IMR-90 (cell line): ENCODE data around the gene TSGA10IP. TPM values are rescaled to one million over a fixed set of nuclear protein-coding genes. Genes with fewer than 3 reads are reported as not detected.

Experiments used
- ATAC-seq: fragments of 200-7000 bp; cut with Tn5 transposase; 2 replicates; pipeline ENCODE4 v1.9.1; 2020; ENCODE audit warnings: low read depth, mild to moderate bottlenecking, moderate library complexity
- BruUV-seq: library from RNA; stranded (reverse); fragments of 400-500 nt; replicated peaks from 2 replicates; lab custom pipeline; 2021; lab: Mats Ljungman, UMichigan
- CTCF ChIA-PET: fragments of 300-600 bp; formaldehyde crosslinking; extraction: SDS; loops from one replicate; lab custom pipeline; 2021; ENCODE audit warnings: antibody characterized with exemption; lab: Yijun Ruan, JAX
- POLR2A ChIA-PET: fragments of 300-600 bp; sonication (Branson Sonifier 250); formaldehyde crosslinking; loops from one replicate; lab custom pipeline; 2022; ENCODE audit warnings: antibody characterized with exemption; ENCODE audit not compliant: unreplicated experiment; lab: Charles Lee
- DNase-seq: peaks from one replicate; pipeline ENCODE4 v3.0.0; 2013
- H2AFZ ChIP-seq: replicated peaks from 2 replicates; pipeline ENCODE3; 2013; ENCODE audit warnings: low read length, mild to moderate bottlenecking; ENCODE audit not compliant: poor library complexity
- H2AK5ac ChIP-seq: 2 replicates; pipeline ENCODE4 v1.6.1; 2013; ENCODE audit warnings: low read depth, low read length, inconsistent platforms
- H2AK9ac ChIP-seq: replicated peaks from 2 replicates; pipeline ENCODE3; 2013; ENCODE audit warnings: mild to moderate bottlenecking, low read depth, low read length, moderate library complexity; ENCODE audit not compliant: poor library complexity
- H2BK120ac ChIP-seq: 2 replicates; pipeline ENCODE4 v1.6.1; 2013; ENCODE audit warnings: low read depth, low read length, inconsistent platforms
- H2BK15ac ChIP-seq: 3 replicates; pipeline ENCODE4 v1.6.1; 2013; ENCODE audit warnings: low read depth, low read length, inconsistent platforms
- H2BK20ac ChIP-seq: 2 replicates; pipeline ENCODE4 v1.6.1; 2013; ENCODE audit warnings: low read depth, mild to moderate bottlenecking, inconsistent platforms, low read length, moderate library complexity
- H2BK5ac ChIP-seq: 2 replicates; pipeline ENCODE4 v1.6.1; 2013; ENCODE audit warnings: mild to moderate bottlenecking, low read depth, low read length, inconsistent platforms; ENCODE audit not compliant: poor library complexity, severe bottlenecking
- H3K14ac ChIP-seq: replicated peaks from 2 replicates; pipeline ENCODE4 v1.6.1; 2013; ENCODE audit warnings: low read depth, low read length, inconsistent platforms
- H3K18ac ChIP-seq: 2 replicates; pipeline ENCODE4 v1.6.1; 2013; ENCODE audit warnings: low read depth, low read length, control low read depth
- H3K23ac ChIP-seq: 2 replicates; pipeline ENCODE4 v1.6.1; 2013; ENCODE audit warnings: low read depth, low read length, inconsistent platforms
- H3K27ac ChIP-seq: 2 replicates; pipeline ENCODE4 v1.5.1; 2013; ENCODE audit warnings: mild to moderate bottlenecking, control low read depth, low read length; ENCODE audit not compliant: insufficient read depth
- H3K27me3 ChIP-seq: 2 replicates; pipeline ENCODE4 v1.6.1; 2013; ENCODE audit warnings: low read length; ENCODE audit not compliant: control insufficient read depth, insufficient read depth
- H3K36me3 ChIP-seq: 2 replicates; pipeline ENCODE4 v1.6.1; 2013; ENCODE audit warnings: low read length, mixed read lengths; ENCODE audit not compliant: control insufficient read depth, insufficient read depth
- H3K4ac ChIP-seq: 2 replicates; pipeline ENCODE4 v1.6.1; 2013; ENCODE audit warnings: low read depth, low read length, inconsistent platforms
- H3K4me1 ChIP-seq: 2 replicates; pipeline ENCODE4 v1.6.1; 2013; ENCODE audit warnings: low read length, mixed read lengths; ENCODE audit not compliant: control insufficient read depth, insufficient read depth
- H3K4me2 ChIP-seq: 2 replicates; pipeline ENCODE4 v1.6.1; 2013; ENCODE audit warnings: low read depth, mild to moderate bottlenecking, control low read depth, low read length, moderate library complexity
- H3K4me3 ChIP-seq: 2 replicates; pipeline ENCODE4 v1.5.1; 2013; ENCODE audit warnings: low read depth, mild to moderate bottlenecking, control low read depth, low read length, moderate library complexity; ENCODE audit not compliant: insufficient read depth
- H3K56ac ChIP-seq: 2 replicates; pipeline ENCODE4 v1.6.1; 2013; ENCODE audit warnings: low read length, inconsistent platforms; ENCODE audit not compliant: insufficient read depth; ENCODE audit errors: extremely low read depth
- H3K79me1 ChIP-seq, 2 experiments: 2 replicates each; pipeline ENCODE4 v1.6.1; 2013; ENCODE audit warnings: low read length in 2 of 2, inconsistent platforms in 1 of 2, low read depth in 1 of 2
- H3K9ac ChIP-seq: 2 replicates; pipeline ENCODE4 v1.6.1; 2013; ENCODE audit warnings: low read depth, low read length, control low read depth
- H3K9me1 ChIP-seq: 2 replicates; pipeline ENCODE4 v1.6.1; 2013; ENCODE audit warnings: low read length, inconsistent platforms; ENCODE audit not compliant: insufficient read depth
- H3K9me3 ChIP-seq: 2 replicates; pipeline ENCODE4 v1.6.1; 2013; ENCODE audit warnings: low read length; ENCODE audit not compliant: control insufficient read depth, insufficient read depth
- H4K20me1 ChIP-seq: 2 replicates; pipeline ENCODE4 v1.6.1; 2013; ENCODE audit warnings: low read length, inconsistent platforms; ENCODE audit not compliant: insufficient read depth
- H4K5ac ChIP-seq: 2 replicates; pipeline ENCODE4 v1.6.1; 2013; ENCODE audit warnings: mild to moderate bottlenecking, low read depth, low read length, control low read depth
- H4K8ac ChIP-seq, 2 experiments: 2 replicates each; pipeline ENCODE4 v1.6.1; 2013; ENCODE audit warnings: low read depth in 2 of 2, low read length in 2 of 2, control low read depth in 1 of 2, inconsistent platforms in 1 of 2
- H4K91ac ChIP-seq: 2 replicates; pipeline ENCODE4 v1.6.1; 2013; ENCODE audit warnings: low read depth, low read length, inconsistent platforms; ENCODE audit not compliant: insufficient read depth
- CHD1 ChIP-seq: IDR thresholded peaks from 2 replicates; pipeline ENCODE4 v1.6.1; 2012; ENCODE audit warnings: low read depth, low read length, improper control_type of control experiment
- CTCF ChIP-seq: conservative IDR thresholded peaks from 2 replicates; pipeline ENCODE4 v1.5.1; 2012; ENCODE audit warnings: mild to moderate bottlenecking, low read depth, low read length, improper control_type of control experiment
- FOS ChIP-seq: fragments of 150-350 bp; IDR thresholded peaks from 2 replicates; pipeline ENCODE4 v1.6.1; 2016; ENCODE audit warnings: low read depth, low read length
- MAFK ChIP-seq: IDR thresholded peaks from 2 replicates; pipeline ENCODE4 v1.6.1; 2012; ENCODE audit warnings: low read depth, low read length, improper control_type of control experiment
- MAZ ChIP-seq: IDR thresholded peaks from 2 replicates; pipeline ENCODE4 v1.6.1; 2012; ENCODE audit warnings: low read depth, mild to moderate bottlenecking, low read length, improper control_type of control experiment, moderate library complexity, borderline replicate concordance
- MXI1 ChIP-seq: IDR thresholded peaks from 2 replicates; pipeline ENCODE4 v1.6.1; 2012; ENCODE audit warnings: low read depth, mild to moderate bottlenecking, low read length, moderate library complexity, borderline replicate concordance
- NFE2L2 ChIP-seq: fragments of 150-350 bp; IDR thresholded peaks from 2 replicates; pipeline ENCODE4 v1.6.1; 2016; ENCODE audit warnings: low read depth, mild to moderate bottlenecking, low read length
- POLR2A ChIP-seq: IDR thresholded peaks from 2 replicates; pipeline ENCODE4 v1.6.1; 2012; ENCODE audit warnings: mild to moderate bottlenecking, low read depth, low read length
- RFX5 ChIP-seq: IDR thresholded peaks from 2 replicates; pipeline ENCODE4 v1.8.0; 2012; ENCODE audit warnings: low read depth, mild to moderate bottlenecking, low read length, moderate library complexity
- SMC3 ChIP-seq: fragments of 150-350 bp; IDR thresholded peaks from 2 replicates; pipeline ENCODE4 v1.6.1; 2016; ENCODE audit warnings: low read depth, mild to moderate bottlenecking, antibody characterized with exemption, low read length, moderate library complexity
- WGBS, 2 experiments: methylation state at CpG; one replicate each; pipeline versions ENCODE4 v1.1.5 to v1.1.7; 2013; ENCODE audit warnings: missing lambda C conversion rate in 2 of 2; ENCODE audit not compliant: insufficient read length in 1 of 2; ENCODE audit errors: extremely low coverage in 2 of 2; 5-methylcytosine and 5-hydroxymethylcytosine counted together
- dilution Hi-C: fragments of 300-500 bp; cut with HindIII; formaldehyde crosslinking; loops from one replicate; pipeline ENCODE4 v1.14.3; 2018; ENCODE audit warnings: low sequenced_read_pairs; ENCODE audit not compliant: unreplicated experiment
- in situ Hi-C: fragments of 300-500 bp; cut with MboI; formaldehyde crosslinking; loops from 3 replicates; pipeline ENCODE4 v1.14.3; 2019; ENCODE audit warnings: low sequenced_read_pairs, inconsistent platforms, mixed read lengths
- intact Hi-C: fragments of 100-400 bp; cut with micrococcal nuclease; formaldehyde crosslinking; loops from 2 replicates; pipeline ENCODE4 v1.10.0; 2022
- polyA plus RNA-seq, 3 experiments: library from polyadenylated mRNA; depleted of rRNA; stranded (reverse); fragments of >200 nt; gene quantifications; 2 replicates each; pipeline ENCODE4 v1.2.3, GENCODE V29; 2012; ENCODE audit warnings: low replicate concordance in 1 of 3
- total RNA-seq: library from RNA; depleted of rRNA; stranded (reverse); fragments of >200 nt; gene quantifications from 2 replicates; pipeline ENCODE4 v1.2.3, GENCODE V29; 2012

TSGA10IP gene
- total and polyA plus RNA-seq, 2 of the 4 experiments (the other 2 are of a cell fraction), result 0.21 TPM; not detected in 1

DNA sequence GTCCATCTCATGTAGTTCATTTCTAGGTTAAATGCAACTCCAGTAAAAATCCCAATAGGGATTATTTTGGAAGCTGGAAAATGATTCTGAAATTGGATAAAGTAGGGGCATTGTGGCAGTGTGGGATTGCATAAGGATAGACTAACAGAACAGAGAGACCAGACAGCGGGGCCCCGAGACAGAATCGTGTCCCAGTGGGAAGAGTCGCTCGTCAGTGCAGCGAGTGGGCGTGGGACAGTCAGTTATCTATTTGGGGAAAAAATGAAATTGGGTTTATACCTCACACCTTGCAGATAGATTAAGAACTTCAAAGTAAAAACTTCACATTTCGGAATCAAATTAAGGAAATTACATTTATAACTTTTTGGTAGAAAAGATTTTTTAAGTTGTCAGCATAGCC, 26.8 kb downstream of the TSGA10IP start (continued):
- no peak for TF ChIP-seq CTCF

DNA sequence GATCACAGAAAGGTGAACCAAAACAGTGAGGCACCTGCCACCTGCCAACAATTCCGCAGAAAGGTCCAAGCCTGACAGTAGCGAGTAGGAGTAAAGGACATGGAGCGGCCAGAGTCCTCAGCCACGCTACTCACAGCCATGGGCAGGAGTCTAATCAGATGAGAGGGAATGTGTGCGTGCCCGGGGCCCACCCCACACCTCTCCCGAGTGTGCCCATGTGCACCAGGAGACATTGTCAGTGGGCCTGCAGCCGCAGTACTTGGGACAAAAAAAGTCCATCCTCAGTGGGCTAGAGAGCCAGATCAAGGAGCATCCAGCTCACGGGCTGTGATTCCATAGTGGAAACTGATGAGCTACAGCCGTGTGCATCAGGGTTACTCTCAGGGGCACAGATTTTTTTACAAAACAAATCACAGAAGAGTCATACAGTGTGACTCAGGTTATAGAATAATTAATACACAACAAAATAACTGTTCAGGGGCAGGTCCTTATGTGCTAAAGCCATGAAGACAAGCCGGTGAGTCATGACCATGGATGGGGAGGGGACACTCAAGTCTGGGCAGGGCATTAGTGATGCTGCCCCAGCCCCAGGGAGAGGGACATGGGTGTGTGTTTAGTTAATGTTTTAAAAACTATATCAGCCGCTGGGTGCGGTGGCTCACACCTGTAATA, 28.3 kb downstream of the TSGA10IP start:
- H2BK5ac ChIP-seq, result no peak overlapping the region
- no peaks in the 10 kb centered on the region for H3K27me3 ChIP-seq
- H4K8ac ChIP-seq, result no peak overlapping the region
- DNase-seq, result peak; percentile 76
- H3K18ac ChIP-seq, result no peak overlapping the region
- H2BK20ac ChIP-seq, result no peak overlapping the region
- H3K79me1 ChIP-seq, result peaks cover 5 to 27% of the 10 kb centered on the region in 2 experiments
- H3K4me1 ChIP-seq, result 0 out of 2 replicates have a peak, but pooled peaks cover 2% of the 10 kb centered on the region
- H3K23ac ChIP-seq, result no peak overlapping the region
- no CpG with 5 or more reads among the region's 13 CpGs for WGBS, 2 experiments
- ChIA-PET POLR2A (no interaction called here), CTCF (interaction anchor here (0.6 kb wide), 1 partner anchor 16 kb away, joined by 3 read pairs; no protein-coding TSS in a partner anchor)
- no peak overlapping the region for H2BK120ac ChIP-seq
- no peak overlapping the region for H3K4ac ChIP-seq
- H3K14ac ChIP-seq, result no peak overlapping the region
- H2BK15ac ChIP-seq, result no peak overlapping the region
- H3K56ac ChIP-seq, result no peak overlapping the region
- no TSS peak for BruUV-seq
- intact Hi-C loops, result no loop called here
- ATAC-seq, result peak; percentile 74
- H2AFZ ChIP-seq, result no peak overlapping the region
- H3K4me2 ChIP-seq, result no peak overlapping the region
- H3K27ac ChIP-seq, result no peak overlapping the region
- TF ChIP-seq POLR2A (no peak), SMC3 (no peak), NFE2L2 (no peak), RFX5 (no peak), CHD1 (no peak), MAZ (no peak), FOS (no peak), MAFK (no peak), MXI1 (no peak)
- no peaks in the 10 kb centered on the region for H4K20me1 ChIP-seq
- no peak overlapping the region for H2AK5ac ChIP-seq
- H3K9me1 ChIP-seq, result no peaks in the 10 kb centered on the region
- H2AK9ac ChIP-seq, result peak overlapping the region; percentile 15
- no peak overlapping the region for H4K91ac ChIP-seq
- no peak overlapping the region for H3K4me3 ChIP-seq
- in situ Hi-C loops, result no loop called here
- no peak overlapping the region for H4K5ac ChIP-seq
- H3K9ac ChIP-seq, result no peak overlapping the region
- H3K36me3 ChIP-seq, result peaks cover 43% of the 10 kb centered on the region
- dilution Hi-C loops, result no loop called here
- H3K9me3 ChIP-seq, result no peaks in the 10 kb centered on the region
